Neural cell (in vitro differentiated cells): ENCODE results near the gene DGKI. TPM values are rescaled to one million over a fixed set of nuclear protein-coding genes. Genes with fewer than 3 reads are reported as not detected.

Experiments used
- H2AFZ ChIP-seq: fragments of 200-600, 300-800 bp; sonication (generic), shearing (Covaris generic); 2 replicates; pipeline ENCODE4 v1.6.0; 2014; ENCODE audit warnings: low read depth, mild to moderate bottlenecking, antibody characterized with exemption, low read length, moderate library complexity
- H3F3A ChIP-seq: fragments of 200-600 bp; shearing (Covaris generic); 2 replicates; pipeline ENCODE4 v1.6.1; 2016; ENCODE audit warnings: mild to moderate bottlenecking, moderate library complexity, mixed read lengths, antibody characterized with exemption, low read length; ENCODE audit not compliant: insufficient read depth, poor library complexity, severe bottlenecking
- H3K27ac ChIP-seq: fragments of 200-600, 300-800 bp; sonication (generic), shearing (Covaris generic); 2 replicates; pipeline ENCODE4 v1.5.1; 2014; ENCODE audit warnings: mild to moderate bottlenecking, low read length, moderate library complexity
- H3K27me3 ChIP-seq: fragments of 300-800, 200-600 bp; sonication (generic), shearing (Covaris generic); 2 replicates; pipeline ENCODE4 v1.6.0; 2014; ENCODE audit warnings: mild to moderate bottlenecking, low read depth, low read length, moderate library complexity; ENCODE audit not compliant: insufficient read depth
- H3K36me3 ChIP-seq: fragments of 300-800, 200-600 bp; sonication (generic), shearing (Covaris generic); 2 replicates; pipeline ENCODE4 v1.5.1; 2014; ENCODE audit warnings: mild to moderate bottlenecking, antibody characterized with exemption, low read length, moderate library complexity; ENCODE audit not compliant: insufficient read depth
- H3K4me2 ChIP-seq: fragments of 300-800, 200-600 bp; sonication (generic), shearing (Covaris generic); 2 replicates; pipeline ENCODE4 v1.6.0; 2014; ENCODE audit warnings: mild to moderate bottlenecking, low read length
- H3K4me3 ChIP-seq: fragments of 300-800, 200-600 bp; sonication (generic), shearing (Covaris generic); 2 replicates; pipeline ENCODE4 v1.5.1; 2014; ENCODE audit warnings: mild to moderate bottlenecking, low read length, moderate library complexity
- H3K79me2 ChIP-seq: fragments of 200-600 bp; shearing (Covaris generic); replicated peaks from 2 replicates; pipeline ENCODE4 v1.6.0; 2014; ENCODE audit warnings: mild to moderate bottlenecking, low read length, moderate library complexity; ENCODE audit not compliant: insufficient read depth
- H3K9ac ChIP-seq: fragments of 300-800, 200-600 bp; sonication (generic), shearing (Covaris generic); 2 replicates; pipeline ENCODE4 v1.6.1; 2016; ENCODE audit warnings: mild to moderate bottlenecking, low read length, mixed read lengths
- H3K9me2 ChIP-seq: fragments of 200-600 bp; shearing (Covaris generic); 2 replicates; pipeline ENCODE4 v1.6.1; 2016; ENCODE audit warnings: mild to moderate bottlenecking, low read length, mixed read lengths; ENCODE audit not compliant: insufficient read depth
- H3K9me3 ChIP-seq: fragments of 200-600, 300-800 bp; sonication (generic), shearing (Covaris generic); 2 replicates; pipeline ENCODE4 v1.6.1; 2016; ENCODE audit warnings: mild to moderate bottlenecking, mixed run types, low read length, moderate library complexity, mixed read lengths
- H4K20me1 ChIP-seq: fragments of 200-600 bp; shearing (Covaris generic); 2 replicates; pipeline ENCODE4 v1.6.1; 2016; ENCODE audit warnings: mild to moderate bottlenecking, mixed run types; ENCODE audit not compliant: insufficient read depth
- EP300 ChIP-seq: fragments of 450-650 bp; conservative IDR thresholded peaks from 2 replicates; pipeline ENCODE4 v1.6.1; 2014; ENCODE audit warnings: antibody characterized with exemption, mild to moderate bottlenecking, moderate library complexity; ENCODE audit not compliant: poor library complexity, severe bottlenecking
- EZH2 ChIP-seq: fragments of 200-600, 300-800 bp; shearing (Covaris generic), sonication (generic); IDR thresholded peaks from 2 replicates; pipeline ENCODE4 v1.6.1; 2014; ENCODE audit warnings: antibody characterized with exemption, low read length, borderline replicate concordance, mild to moderate bottlenecking; ENCODE audit not compliant: insufficient read depth, poor library complexity, severe bottlenecking
- POLR2AphosphoS5 ChIP-seq: IDR thresholded peaks from 2 replicates; pipeline ENCODE4 v1.6.1; 2012
- RAD21 ChIP-seq: fragments of 450-650 bp; conservative IDR thresholded peaks from 2 replicates; pipeline ENCODE4 v1.6.1; 2014; ENCODE audit warnings: antibody characterized with exemption, mild to moderate bottlenecking, moderate library complexity
- REST ChIP-seq: IDR thresholded peaks from 2 replicates; pipeline ENCODE4 v1.6.1; 2012; ENCODE audit warnings: borderline replicate concordance
- SMC3 ChIP-seq: fragments of 450-650 bp; conservative IDR thresholded peaks from 2 replicates; pipeline ENCODE4 v1.6.1; 2014; ENCODE audit warnings: antibody characterized with exemption, mild to moderate bottlenecking, moderate library complexity; ENCODE audit not compliant: poor library complexity
- TAF1 ChIP-seq: IDR thresholded peaks from 2 replicates; pipeline ENCODE4 v1.6.1; 2012; ENCODE audit warnings: low read depth
- polyA plus RNA-seq: library from polyadenylated mRNA; depleted of rRNA; stranded (reverse); fragments of >200 nt; gene quantifications from 2 replicates; pipeline ENCODE4 v1.2.3, GENCODE V29; 2014
- TF ChIP-seq, protein P1 (sequence below): fragments of 450-650 bp; IDR thresholded peaks from 2 replicates; pipeline ENCODE4 v1.5.1; 2014; ENCODE audit warnings: antibody characterized with exemption, mild to moderate bottlenecking, moderate library complexity; ENCODE audit not compliant: poor library complexity, severe bottlenecking

The DGKI gene
- polyA plus RNA-seq, 1 donor from 2014 or later = 15.8 TPM

- Histone ChIP-seq H3F3A (no peaks in the 10 kb centered on the region), H3K9me2 (no peaks in the 10 kb centered on the region), H3K4me2 (no peak overlapping the region), H3K9ac (no peak overlapping the region), H3K9me3 (no peaks in the 10 kb centered on the region), H3K36me3 (no peaks in the 10 kb centered on the region), H3K27ac (no peak overlapping the region), H2AFZ (no peak overlapping the region), H3K27me3 (no peaks in the 10 kb centered on the region), H3K4me3 (no peak overlapping the region), H3K79me2 (no peaks in the 10 kb centered on the region), H4K20me1 (no peaks in the 10 kb centered on the region)
- TF ChIP-seq POLR2AphosphoS5 = no peak
- TF ChIP-seq SMC3 = no peak
- no peak for TF ChIP-seq RAD21
- no peak for TF ChIP-seq TAF1
- TF ChIP-seq, protein P1, sequence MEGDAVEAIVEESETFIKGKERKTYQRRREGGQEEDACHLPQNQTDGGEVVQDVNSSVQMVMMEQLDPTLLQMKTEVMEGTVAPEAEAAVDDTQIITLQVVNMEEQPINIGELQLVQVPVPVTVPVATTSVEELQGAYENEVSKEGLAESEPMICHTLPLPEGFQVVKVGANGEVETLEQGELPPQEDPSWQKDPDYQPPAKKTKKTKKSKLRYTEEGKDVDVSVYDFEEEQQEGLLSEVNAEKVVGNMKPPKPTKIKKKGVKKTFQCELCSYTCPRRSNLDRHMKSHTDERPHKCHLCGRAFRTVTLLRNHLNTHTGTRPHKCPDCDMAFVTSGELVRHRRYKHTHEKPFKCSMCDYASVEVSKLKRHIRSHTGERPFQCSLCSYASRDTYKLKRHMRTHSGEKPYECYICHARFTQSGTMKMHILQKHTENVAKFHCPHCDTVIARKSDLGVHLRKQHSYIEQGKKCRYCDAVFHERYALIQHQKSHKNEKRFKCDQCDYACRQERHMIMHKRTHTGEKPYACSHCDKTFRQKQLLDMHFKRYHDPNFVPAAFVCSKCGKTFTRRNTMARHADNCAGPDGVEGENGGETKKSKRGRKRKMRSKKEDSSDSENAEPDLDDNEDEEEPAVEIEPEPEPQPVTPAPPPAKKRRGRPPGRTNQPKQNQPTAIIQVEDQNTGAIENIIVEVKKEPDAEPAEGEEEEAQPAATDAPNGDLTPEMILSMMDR = no peak
- no peak for TF ChIP-seq EP300
These were observed 78.4 kb downstream of the DGKI start for GRCh38 chr7:137768366-137768765.

- no peak overlapping the region for H2AFZ ChIP-seq
- no peaks in the 10 kb centered on the region for H3K36me3 ChIP-seq
- H4K20me1 ChIP-seq = no peaks in the 10 kb centered on the region
- H3K27me3 ChIP-seq = no peaks in the 10 kb centered on the region
- no peak overlapping the region for H3K9ac ChIP-seq
- H3F3A ChIP-seq = no peaks in the 10 kb centered on the region
- H3K79me2 ChIP-seq = no peaks in the 10 kb centered on the region
- no peaks in the 10 kb centered on the region for H3K9me3 ChIP-seq
- H3K4me3 ChIP-seq = no peak overlapping the region
- no peak overlapping the region for H3K4me2 ChIP-seq
- peak overlapping the region; percentile 10 for H3K27ac ChIP-seq
- TF ChIP-seq REST (peak; percentile 74), EP300 (no peak), EZH2 (no peak), TAF1 (no peak)
- TF ChIP-seq, protein P1 = no peak
- H3K9me2 ChIP-seq = no peaks in the 10 kb centered on the region
These were observed 84.4 kb downstream of the DGKI start for GRCh38 chr7:137762334-137762733.
